Prostate gland (tissue), 2 donors: ENCODE data around the gene NT5C1B.

Experiments
- POLR2A ChIP-seq: fragments of 450-650 bp; IDR thresholded peaks from one replicate; pipeline ENCODE4 v1.6.1; 2016; ENCODE audit warnings: antibody characterized with exemption, mild to moderate bottlenecking
- TF ChIP-seq, protein P1 (sequence below), 4 experiments: fragments of 200-600 bp in 2 of 4; fragments of 450-650 bp in 2 of 4; sonication (generic) in 2 of 4; IDR thresholded peaks; 1 replicate in 3 of 4; 2 replicates in 1 of 4; pipeline ENCODE4 v1.5.1; 2016 to 2019; ENCODE audit warnings: antibody characterized with exemption in 4 of 4, mild to moderate bottlenecking in 2 of 4, moderate library complexity in 2 of 4

DNA sequence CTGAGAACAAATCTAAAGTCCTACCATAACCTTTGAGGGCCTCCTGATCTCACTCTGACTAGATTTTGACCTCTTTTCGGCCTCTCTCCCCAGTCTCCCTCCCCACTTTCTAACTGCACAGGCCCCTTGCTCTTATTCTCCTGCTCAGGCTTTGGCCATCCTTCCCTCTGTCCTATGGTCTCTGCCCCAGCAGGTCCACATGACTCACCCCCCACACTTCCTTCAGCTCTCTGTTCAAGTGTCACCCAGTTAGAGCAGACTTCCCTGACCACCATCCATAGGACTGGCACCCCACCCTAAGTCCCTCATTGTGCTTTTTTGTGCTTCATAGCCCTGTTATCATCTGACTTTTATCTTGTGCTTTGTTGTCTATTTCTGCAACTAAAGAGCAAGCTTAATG is 41.2 kb upstream of the NT5C1B start:
- no peak for TF ChIP-seq POLR2A
- TF ChIP-seq, protein P1, sequence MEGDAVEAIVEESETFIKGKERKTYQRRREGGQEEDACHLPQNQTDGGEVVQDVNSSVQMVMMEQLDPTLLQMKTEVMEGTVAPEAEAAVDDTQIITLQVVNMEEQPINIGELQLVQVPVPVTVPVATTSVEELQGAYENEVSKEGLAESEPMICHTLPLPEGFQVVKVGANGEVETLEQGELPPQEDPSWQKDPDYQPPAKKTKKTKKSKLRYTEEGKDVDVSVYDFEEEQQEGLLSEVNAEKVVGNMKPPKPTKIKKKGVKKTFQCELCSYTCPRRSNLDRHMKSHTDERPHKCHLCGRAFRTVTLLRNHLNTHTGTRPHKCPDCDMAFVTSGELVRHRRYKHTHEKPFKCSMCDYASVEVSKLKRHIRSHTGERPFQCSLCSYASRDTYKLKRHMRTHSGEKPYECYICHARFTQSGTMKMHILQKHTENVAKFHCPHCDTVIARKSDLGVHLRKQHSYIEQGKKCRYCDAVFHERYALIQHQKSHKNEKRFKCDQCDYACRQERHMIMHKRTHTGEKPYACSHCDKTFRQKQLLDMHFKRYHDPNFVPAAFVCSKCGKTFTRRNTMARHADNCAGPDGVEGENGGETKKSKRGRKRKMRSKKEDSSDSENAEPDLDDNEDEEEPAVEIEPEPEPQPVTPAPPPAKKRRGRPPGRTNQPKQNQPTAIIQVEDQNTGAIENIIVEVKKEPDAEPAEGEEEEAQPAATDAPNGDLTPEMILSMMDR (IDR thresholded peaks at IDR 0.05): no peak
